HL-60/S4 treated with retinoic acid at 250 ng/mL for 4 days and 3 days (cell line): Measurements from ENCODE around the gene TENM4.

ENCODE experiments used
- in situ Hi-C: fragments of 300-500 bp; cut with MboI; formaldehyde crosslinking; loops from 2 replicates; pipeline ENCODE4 v1.7.0; 2022; ENCODE audit warnings: low sequenced_read_pairs

TENM4 gene

DNA sequence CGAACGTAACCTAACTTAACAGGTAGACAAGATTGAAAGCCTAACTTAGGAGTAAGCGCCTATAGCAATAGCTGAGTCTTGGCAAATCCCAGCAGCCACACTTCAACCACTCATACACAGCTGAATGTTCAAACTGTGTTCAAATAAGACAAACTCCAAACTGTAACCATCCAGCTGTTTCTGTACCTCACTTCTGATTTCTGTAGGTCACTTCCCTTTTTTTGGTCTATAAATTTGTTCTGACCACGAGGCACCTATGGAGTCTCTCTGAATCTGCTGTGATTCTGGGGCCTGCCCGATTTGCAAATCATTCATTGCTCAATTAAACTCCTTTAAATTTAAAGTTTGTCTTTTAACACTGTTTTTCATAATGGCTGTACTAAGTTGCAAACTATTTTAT, 8.2 kb upstream of the TENM4 start:
- in situ Hi-C loops, result no loop called here

- in situ Hi-C loops, result no loop called here
Measured at GRCh38 chr11:79447038-79447786, 6.4 kb upstream of the TENM4 start.

DNA sequence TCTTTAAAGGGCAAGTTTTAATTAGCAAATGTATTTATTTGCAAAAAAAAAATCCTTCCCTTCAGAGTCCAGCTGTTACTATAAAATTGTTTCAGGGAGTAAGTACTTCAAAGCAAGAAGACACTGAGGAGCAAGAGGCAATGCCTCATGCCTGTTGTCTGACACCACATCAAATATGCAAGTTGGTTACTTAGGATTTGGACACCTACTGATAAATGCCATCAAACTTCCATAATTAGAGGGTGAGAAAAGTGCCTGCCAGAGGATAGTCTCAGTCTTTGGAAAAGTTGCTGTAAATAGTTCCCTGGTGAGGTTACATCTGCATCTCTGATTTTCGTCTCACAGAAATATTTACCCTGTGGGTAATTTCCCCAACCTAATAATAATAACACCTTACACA, 4.1 kb upstream of the TENM4 start:
- in situ Hi-C loops, result no loop called here

DNA sequence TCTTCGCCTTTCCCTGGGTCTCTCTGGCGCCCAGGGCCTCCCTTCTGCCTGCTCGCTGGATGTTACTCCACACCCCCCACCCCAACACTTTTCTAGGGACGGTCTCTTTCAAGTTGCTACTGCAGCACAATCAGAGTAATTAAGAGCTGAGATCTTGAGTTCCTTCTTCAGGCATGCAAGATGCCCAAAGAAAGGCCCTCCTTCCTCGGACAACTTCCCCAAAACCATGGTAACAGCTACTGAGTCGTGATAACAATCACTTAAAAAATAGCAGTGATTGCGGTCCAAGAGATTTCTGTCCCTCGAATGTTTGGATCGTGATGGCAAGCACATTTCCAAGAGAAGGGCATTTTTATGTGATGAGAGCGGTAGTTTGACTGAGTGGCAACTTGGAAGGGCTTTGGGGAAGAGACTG, 638 bp upstream of the TENM4 start:
- in situ Hi-C loops, result no loop called here

DNA sequence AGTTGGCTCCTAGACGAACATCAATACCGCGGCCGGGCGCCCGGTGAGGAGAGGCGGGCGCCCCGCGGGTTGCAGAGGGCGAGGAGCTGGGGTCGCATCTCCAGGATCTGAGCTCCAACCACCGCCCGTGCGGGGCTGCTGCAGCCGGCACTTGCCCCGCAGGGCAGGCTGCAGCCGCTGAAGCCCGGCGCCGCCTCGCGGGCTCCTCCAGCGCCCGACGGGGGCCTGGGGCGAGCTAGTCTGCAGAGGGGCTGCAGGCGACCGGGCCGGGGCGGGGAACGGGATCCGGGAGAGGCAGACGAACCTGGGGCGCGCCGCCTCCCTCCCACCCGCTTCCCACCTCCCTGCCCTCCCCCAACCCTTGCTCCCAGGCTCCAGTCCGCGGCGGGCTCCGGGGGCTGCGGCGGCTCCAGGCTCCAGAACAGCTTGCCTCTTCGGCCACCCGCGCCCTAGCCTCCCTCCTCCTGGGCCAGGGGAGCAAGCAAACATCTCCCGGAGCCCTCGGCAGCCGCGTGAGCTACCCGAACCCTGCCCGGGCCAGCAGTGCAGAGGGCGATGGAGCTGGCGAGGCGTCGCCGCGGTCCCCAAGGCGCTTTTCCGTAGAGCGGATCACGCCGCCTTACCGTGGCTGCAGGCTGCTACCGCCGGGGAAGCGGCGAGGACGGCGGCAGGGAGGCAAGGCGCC, 802 bp downstream of the TENM4 start:
- in situ Hi-C loops, result no loop called here

GRCh38 chr11:79439410-79439885, 1.4 kb downstream of the TENM4 start:
- in situ Hi-C loops, result no loop called here

GRCh38 chr11:79438631-79439409, 2.0 kb downstream of the TENM4 start:
- in situ Hi-C loops, result no loop called here

DNA sequence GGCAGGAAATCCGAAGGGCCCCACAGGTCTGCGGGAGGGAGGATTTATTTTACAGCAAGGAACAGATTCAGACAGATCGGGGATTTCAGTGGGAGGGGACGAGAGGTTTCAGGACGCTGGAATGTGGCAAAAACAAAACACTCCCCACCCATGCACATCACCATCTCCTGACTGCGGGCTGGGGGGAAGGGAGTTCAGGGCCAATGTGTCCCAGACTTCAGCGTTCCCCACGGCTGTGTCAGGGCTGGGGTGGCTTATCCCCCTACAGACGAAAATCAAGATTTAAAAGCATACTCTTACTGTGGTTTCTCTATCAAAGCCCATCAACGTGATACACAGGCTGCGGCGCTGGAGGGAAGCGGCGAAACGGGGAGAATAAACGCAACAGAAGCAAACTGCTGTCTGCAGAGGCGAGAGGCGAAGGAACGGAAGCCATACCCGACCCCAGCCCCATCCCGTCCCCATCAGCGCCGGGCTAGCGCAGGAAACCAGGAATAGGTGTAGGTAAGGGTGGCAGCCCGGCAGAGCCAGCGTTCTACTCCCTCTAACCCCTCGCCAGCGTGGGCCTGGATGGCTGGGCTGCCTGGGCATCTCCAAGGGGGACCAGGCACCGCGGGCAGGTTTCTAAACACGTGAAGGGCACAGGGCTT, 2.7 kb downstream of the TENM4 start:
- in situ Hi-C loops, result no loop called here

GRCh38 chr11:79437278-79437980, 3.4 kb downstream of the TENM4 start:
- in situ Hi-C loops, result no loop called here

GRCh38 chr11:79436919-79437277, 3.9 kb downstream of the TENM4 start:
- in situ Hi-C loops, result no loop called here

DNA sequence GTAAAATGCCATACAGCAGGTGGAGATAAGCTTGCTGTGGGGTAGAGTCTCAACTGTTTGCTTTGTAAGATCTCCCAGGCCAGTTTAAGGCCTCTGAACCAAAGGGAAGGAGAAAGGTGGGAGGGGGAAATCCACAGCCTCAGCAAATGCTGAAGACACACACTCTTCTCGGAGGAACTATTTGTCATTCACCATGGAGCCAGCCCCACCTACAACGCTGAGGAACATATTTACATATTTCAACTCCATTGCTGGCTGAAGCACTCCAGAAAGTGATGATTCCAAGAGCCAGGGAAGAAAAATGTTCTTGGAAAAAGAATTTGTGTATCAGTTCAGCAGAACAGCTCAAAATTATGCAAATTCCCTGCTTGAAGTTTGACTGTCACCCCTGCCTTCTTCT, 6.5 kb downstream of the TENM4 start:
- in situ Hi-C loops, result no loop called here

DNA sequence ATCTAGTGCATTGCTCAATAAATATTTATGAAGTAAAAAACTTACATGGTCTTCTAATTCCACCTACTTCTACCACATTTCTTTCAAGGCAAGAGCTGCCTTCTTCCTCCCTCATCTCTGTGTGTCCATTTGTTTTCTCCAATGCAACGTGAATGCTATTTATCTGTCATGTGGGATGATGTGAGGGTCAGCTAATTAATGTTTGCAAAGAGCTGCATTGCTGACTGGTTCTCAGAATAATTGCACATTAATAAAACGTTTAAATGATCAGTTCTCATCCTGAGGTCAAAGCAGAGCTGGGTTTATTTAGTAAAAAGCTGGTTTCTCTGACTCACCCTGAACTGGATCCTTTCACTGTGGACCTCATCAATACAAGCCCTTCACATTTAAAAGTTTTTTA, 8.7 kb downstream of the TENM4 start:
- in situ Hi-C loops, result no loop called here

- in situ Hi-C loops, result no loop called here
Measured at GRCh38 chr11:79431535-79431934, 9.3 kb downstream of the TENM4 start.

DNA sequence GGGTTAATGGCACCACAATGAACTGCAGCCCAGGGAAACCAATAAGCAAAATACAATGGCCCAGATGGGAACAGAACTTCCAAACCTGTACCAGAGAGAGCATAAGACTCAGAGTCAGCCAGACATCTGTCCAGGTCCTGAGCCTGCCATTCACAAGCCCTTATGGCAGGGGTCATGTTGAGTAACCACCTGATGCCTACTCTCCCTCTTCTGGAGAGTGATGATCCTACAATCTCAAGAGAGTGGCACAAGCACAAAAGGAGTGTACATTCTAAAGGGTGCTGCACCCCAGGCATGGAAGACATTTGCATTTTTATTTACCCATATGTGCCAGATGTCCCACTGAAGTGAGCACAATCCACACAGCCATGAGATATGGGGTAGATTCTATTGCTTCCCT, 10.6 kb downstream of the TENM4 start:
- in situ Hi-C loops, result no loop called here

- in situ Hi-C loops, result no loop called here
Measured at GRCh38 chr11:79428406-79428805, 12.4 kb downstream of the TENM4 start.

GRCh38 chr11:79427611-79428327, 13.1 kb downstream of the TENM4 start:
- in situ Hi-C loops, result no loop called here

GRCh38 chr11:79427126-79427525, 13.7 kb downstream of the TENM4 start:
- in situ Hi-C loops, result no loop called here

GRCh38 chr11:79425463-79425862, 15.4 kb downstream of the TENM4 start:
- in situ Hi-C loops, result no loop called here

- in situ Hi-C loops, result no loop called here
Measured at GRCh38 chr11:79423736-79424135, 17.1 kb downstream of the TENM4 start.

DNA sequence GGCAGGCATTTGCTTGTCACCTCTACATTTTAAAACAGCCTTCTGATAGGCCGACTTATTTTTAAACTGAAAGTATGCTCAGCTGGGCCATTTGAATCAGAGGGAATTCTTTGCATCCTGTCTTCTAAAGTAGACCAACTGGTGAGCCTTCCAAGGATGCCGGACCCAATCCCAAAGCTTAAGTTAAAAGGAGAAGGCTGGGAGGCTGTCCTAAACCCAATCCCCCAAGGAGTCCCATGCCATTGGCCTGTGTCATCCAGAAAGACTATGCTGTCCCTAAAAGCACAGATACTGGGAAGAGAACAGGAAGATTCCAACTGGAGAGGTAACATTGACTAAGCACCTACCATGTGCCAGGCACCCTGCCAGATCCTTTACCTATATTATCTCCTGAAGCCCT, 18.0 kb downstream of the TENM4 start:
- in situ Hi-C loops, result no loop called here
